ENCODE measurements around the gene C4A.
"Not testable (repeated sequence)": the region's sequence is repeated elsewhere in the genome, so short reads cannot be mapped to it uniquely, and the experiment has no call there.

DNA sequence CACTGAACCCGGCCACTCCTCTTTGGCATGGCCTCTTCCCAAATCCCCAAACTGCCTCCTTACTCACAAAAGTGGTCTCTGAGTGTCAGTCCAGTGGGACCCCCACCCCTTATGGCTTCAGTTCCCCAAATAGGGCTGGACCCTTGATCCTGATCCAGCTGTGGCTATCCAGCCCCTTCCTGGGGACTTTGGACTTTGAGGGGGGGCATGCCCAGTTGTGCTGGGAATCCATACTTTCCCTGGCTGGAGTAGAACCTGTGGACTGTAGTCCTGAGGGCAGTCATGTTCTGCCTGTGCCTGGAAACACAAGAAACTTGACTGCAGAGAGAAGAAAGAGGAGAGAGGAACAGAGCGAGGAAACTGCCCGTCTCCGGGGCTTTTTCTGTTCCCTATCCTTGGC, 22.5 kb downstream of the C4A start:
- TF ChIP-seq, protein P1, sequence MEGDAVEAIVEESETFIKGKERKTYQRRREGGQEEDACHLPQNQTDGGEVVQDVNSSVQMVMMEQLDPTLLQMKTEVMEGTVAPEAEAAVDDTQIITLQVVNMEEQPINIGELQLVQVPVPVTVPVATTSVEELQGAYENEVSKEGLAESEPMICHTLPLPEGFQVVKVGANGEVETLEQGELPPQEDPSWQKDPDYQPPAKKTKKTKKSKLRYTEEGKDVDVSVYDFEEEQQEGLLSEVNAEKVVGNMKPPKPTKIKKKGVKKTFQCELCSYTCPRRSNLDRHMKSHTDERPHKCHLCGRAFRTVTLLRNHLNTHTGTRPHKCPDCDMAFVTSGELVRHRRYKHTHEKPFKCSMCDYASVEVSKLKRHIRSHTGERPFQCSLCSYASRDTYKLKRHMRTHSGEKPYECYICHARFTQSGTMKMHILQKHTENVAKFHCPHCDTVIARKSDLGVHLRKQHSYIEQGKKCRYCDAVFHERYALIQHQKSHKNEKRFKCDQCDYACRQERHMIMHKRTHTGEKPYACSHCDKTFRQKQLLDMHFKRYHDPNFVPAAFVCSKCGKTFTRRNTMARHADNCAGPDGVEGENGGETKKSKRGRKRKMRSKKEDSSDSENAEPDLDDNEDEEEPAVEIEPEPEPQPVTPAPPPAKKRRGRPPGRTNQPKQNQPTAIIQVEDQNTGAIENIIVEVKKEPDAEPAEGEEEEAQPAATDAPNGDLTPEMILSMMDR (IDR thresholded peaks at IDR 0.05): not testable (repeated sequence)
- not testable (repeated sequence) for TF ChIP-seq POLR2A (IDR thresholded peaks at IDR 0.05)
